Gastroesophageal sphincter (tissue), 3 donors: ENCODE data around the gene ZNF579.

Experiments used
- EP300 ChIP-seq: sonication (generic); formaldehyde crosslinking; IDR thresholded peaks from one replicate; pipeline ENCODE4 v1.6.1; 2017; ENCODE audit warnings: antibody characterized with exemption, mild to moderate bottlenecking
- POLR2A ChIP-seq, 2 donors: fragments of 450-650 bp; IDR thresholded peaks; one replicate each; pipeline ENCODE4 v1.6.1; 2017; ENCODE audit warnings: antibody characterized with exemption in 2 of 2, mild to moderate bottlenecking in 2 of 2, moderate library complexity in 1 of 2
- POLR2AphosphoS5 ChIP-seq: sonication (generic); formaldehyde crosslinking; IDR thresholded peaks from one replicate; pipeline ENCODE4 v1.6.1; 2017; ENCODE audit warnings: antibody characterized with exemption
- TF ChIP-seq, protein P1 (sequence below), 4 experiments: fragments of 200-600 bp in 2 of 4; fragments of 450-650 bp in 2 of 4; sonication (generic) in 1 of 4; IDR thresholded peaks; one replicate each; pipeline ENCODE4 v1.5.1; 2017 to 2019; ENCODE audit warnings: antibody characterized with exemption in 4 of 4, mild to moderate bottlenecking in 2 of 4, moderate library complexity in 2 of 4

DNA sequence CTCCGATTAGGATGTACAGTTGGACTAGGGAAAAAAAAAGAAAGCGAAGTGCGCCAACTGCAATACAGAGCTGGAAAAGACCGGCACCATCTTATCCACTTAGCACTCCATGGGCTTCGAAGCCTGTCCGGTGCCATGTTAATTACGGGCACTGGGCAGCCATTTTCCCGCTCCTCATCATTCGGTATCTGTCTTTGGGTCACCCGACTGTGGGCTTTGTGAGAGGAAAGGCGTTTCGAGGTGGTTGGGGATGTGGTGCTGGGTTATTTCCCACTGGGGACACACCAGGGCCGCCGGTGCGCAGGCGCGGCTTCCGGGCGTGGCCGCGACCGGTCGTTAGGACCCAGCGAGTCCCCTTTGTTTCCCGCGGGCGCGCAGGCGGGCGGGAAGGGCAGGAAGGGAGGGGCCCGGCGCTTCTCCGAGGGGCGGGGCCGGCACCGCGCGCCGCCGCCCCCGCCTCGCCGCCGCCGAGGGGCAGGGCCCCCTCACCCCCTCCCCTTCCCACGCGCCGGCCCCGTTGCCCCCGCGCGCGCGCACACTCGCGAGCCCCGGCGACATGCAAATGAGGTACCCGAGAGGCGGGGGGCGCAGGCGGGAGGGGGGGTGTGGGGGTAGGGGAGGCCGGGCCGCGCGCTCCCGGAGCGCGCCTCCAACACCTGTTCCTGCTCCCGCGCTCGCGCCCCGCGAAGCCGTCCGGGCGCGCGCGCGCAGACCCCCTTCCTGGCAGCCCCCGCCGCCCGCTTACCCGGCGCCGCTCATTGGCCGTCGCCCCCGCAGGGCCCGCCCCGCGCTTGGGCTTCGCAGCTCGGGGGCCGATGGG lies 19.4 kb upstream of the ZNF579 start, which contains the start of gene ZNF524:
- TF ChIP-seq POLR2A (IDR thresholded peaks at IDR 0.05) (no peak), EP300 (no peak), POLR2AphosphoS5 (peak; percentile 34)
- TF ChIP-seq, protein P1, sequence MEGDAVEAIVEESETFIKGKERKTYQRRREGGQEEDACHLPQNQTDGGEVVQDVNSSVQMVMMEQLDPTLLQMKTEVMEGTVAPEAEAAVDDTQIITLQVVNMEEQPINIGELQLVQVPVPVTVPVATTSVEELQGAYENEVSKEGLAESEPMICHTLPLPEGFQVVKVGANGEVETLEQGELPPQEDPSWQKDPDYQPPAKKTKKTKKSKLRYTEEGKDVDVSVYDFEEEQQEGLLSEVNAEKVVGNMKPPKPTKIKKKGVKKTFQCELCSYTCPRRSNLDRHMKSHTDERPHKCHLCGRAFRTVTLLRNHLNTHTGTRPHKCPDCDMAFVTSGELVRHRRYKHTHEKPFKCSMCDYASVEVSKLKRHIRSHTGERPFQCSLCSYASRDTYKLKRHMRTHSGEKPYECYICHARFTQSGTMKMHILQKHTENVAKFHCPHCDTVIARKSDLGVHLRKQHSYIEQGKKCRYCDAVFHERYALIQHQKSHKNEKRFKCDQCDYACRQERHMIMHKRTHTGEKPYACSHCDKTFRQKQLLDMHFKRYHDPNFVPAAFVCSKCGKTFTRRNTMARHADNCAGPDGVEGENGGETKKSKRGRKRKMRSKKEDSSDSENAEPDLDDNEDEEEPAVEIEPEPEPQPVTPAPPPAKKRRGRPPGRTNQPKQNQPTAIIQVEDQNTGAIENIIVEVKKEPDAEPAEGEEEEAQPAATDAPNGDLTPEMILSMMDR (IDR thresholded peaks at IDR 0.05), result peak in 1 of 4 experiments; percentile 10
